Measurements from ENCODE around the gene PRRX1.

The PRRX1 gene

DNA sequence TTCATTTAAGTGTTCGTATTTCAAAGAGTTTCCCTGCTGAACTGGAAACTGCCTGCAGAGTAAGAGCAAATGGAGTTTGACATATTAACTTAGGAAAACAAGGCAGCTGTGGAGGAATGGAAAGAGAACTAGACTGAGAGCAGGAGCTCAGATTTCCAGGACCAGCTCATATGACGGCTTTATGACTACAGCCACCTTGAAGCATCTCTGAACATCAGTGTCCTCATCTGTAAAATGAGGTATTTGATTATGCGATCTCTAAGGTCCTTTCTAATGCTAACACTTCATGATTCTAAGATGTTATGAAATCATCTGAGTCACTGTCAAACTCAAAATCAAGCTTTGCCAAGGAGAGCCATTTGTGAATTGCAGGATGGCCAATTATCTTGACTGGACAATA lies 112.3 kb downstream of the PRRX1 start:
- TF ChIP-seq, protein P1, sequence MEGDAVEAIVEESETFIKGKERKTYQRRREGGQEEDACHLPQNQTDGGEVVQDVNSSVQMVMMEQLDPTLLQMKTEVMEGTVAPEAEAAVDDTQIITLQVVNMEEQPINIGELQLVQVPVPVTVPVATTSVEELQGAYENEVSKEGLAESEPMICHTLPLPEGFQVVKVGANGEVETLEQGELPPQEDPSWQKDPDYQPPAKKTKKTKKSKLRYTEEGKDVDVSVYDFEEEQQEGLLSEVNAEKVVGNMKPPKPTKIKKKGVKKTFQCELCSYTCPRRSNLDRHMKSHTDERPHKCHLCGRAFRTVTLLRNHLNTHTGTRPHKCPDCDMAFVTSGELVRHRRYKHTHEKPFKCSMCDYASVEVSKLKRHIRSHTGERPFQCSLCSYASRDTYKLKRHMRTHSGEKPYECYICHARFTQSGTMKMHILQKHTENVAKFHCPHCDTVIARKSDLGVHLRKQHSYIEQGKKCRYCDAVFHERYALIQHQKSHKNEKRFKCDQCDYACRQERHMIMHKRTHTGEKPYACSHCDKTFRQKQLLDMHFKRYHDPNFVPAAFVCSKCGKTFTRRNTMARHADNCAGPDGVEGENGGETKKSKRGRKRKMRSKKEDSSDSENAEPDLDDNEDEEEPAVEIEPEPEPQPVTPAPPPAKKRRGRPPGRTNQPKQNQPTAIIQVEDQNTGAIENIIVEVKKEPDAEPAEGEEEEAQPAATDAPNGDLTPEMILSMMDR (IDR thresholded peaks at IDR 0.05; ENCODE audit: low read depth, low read length), result no peak
- TF ChIP-seq EZH2phosphoT487 (IDR thresholded peaks at IDR 0.05; ENCODE audit: low read depth), result no peak
- Histone ChIP-seq H3K9ac (ENCODE audit: low read length) (no peak overlapping the region), H3K27me3 (ENCODE audit: low read depth, low read length) (no peaks in the 10 kb centered on the region), H3K79me2 (ENCODE audit: low read length) (no peaks in the 10 kb centered on the region), H3K4me1 (ENCODE audit: low read length) (no peaks in the 10 kb centered on the region), H3K4me2 (ENCODE audit: low read length) (no peak overlapping the region), H3K27ac (ENCODE audit: low read length) (no peak overlapping the region), H3K9me3 (ENCODE audit: insufficient read depth, low read length) (no peaks in the 10 kb centered on the region), H4K20me1 (ENCODE audit: insufficient read depth, low read length) (no peaks in the 10 kb centered on the region), H2AFZ (ENCODE audit: low read depth, low read length) (no peak overlapping the region), H3K36me3 (replicated peaks; ENCODE audit: low read depth, low read length) (no peaks in the 10 kb centered on the region), H3K4me3 (ENCODE audit: low read length) (no peak overlapping the region)

DNA sequence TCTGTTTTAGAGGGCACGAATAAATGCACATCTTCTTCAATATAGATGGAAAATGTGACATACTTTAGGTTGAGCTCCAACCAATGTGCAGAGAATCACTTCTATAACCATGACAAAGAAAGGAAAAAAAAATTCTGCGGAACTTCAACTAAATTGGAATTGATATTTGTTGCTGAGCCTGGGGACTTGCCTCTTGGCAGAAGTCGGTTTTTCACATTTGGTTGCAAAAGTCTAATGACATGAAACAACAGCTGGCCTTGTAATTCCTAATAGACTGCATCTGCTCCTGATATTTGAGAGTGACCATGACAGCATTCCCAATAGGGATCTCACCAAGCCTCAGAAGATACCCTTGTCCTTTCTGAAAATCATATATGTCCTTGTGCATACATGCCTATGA lies 112.8 kb downstream of the PRRX1 start:
- no peaks in the 10 kb centered on the region for H4K20me1 ChIP-seq (ENCODE audit: insufficient read depth, low read length)
- H3K36me3 ChIP-seq (replicated peaks; ENCODE audit: low read depth, low read length), result no peaks in the 10 kb centered on the region
- H3K27ac ChIP-seq (ENCODE audit: low read length), result no peak overlapping the region
- H3K4me1 ChIP-seq (ENCODE audit: low read length), result no peaks in the 10 kb centered on the region
- no peak overlapping the region for H3K4me2 ChIP-seq (ENCODE audit: low read length)
- TF ChIP-seq, protein P1 (IDR thresholded peaks at IDR 0.05; ENCODE audit: low read depth, low read length), result no peak
- TF ChIP-seq EZH2phosphoT487 (IDR thresholded peaks at IDR 0.05; ENCODE audit: low read depth), result no peak
- H3K9me3 ChIP-seq (ENCODE audit: insufficient read depth, low read length), result no peaks in the 10 kb centered on the region
- no peak overlapping the region for H2AFZ ChIP-seq (ENCODE audit: low read depth, low read length)
- H3K9ac ChIP-seq (ENCODE audit: low read length), result no peak overlapping the region
- no peaks in the 10 kb centered on the region for H3K27me3 ChIP-seq (ENCODE audit: low read depth, low read length)
- H3K4me3 ChIP-seq (ENCODE audit: low read length), result no peak overlapping the region
- H3K79me2 ChIP-seq (ENCODE audit: low read length), result no peaks in the 10 kb centered on the region

Measured in OCI-LY3 (cell line).